Measurements from ENCODE around the gene SPOCK2.

Gene SPOCK2

DNA sequence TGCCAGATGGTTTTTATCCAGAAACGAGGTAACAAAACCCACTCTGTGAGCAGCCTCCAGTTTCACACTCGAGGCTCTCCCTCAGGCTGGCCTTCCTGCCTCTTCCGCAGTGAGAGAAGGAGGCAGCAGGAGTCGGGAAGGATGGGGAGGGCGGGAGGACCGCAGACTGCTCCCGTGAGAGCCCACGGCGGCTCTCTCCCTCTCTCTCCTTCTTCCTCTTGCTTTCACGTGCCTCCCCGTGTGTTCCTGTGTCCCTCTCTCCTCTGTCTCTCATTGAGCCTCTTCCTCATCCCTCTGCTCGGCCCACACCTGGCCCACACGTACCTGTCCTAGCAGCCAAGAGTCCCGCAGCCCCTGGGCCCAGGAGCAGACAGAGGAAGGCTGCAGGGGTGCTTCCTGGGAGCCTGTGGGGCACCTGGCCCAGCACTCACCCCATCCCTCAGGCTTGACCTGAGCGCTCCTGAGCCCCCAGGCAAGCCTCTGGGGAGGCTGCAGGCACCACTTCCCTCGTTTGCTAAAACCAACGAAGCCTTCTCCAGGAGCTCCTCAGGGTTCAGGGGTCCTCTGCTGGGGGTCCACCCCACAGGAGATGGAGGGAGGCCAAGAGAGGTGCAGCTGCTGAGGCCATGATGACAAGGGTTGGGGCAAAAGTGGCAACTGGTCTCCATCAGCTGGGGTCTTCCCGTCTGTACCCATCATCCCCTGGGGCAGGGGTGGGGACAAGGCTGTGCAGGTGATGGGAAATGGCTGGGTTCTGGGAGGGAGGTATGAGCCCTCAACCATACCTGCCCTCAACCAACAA is 13.6 kb downstream of the SPOCK2 start:
- no peak for DNase-seq (ENCODE audit: low read depth in 3 of 3, low spot score in 1 of 3)

- DNase-seq (ENCODE audit: low read depth in 3 of 3, low spot score in 1 of 3) = no peak
Observed at GRCh38 chr10:72073708-72074573, 14.4 kb downstream of the SPOCK2 start.

DNA sequence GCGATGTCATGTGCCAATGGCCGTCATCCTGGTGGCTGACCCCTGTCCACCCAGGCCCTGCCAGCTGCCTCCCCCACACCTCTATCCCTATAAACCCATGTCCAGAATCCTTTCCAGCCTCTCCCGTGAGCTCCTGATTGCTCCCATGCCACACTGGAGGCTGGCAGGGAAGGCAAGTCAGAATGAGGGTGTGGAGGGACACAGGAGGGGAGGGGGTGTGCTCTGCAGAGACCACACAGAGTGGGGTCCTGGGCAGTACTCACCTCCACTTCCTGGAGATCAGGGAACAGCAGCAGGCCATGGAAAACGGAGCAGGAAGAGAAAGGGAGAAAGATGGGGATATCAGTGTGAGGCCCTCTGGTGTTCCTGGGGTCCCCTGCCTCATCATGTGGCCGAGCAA is 15.7 kb downstream of the SPOCK2 start:
- no peak for DNase-seq (ENCODE audit: low read depth in 3 of 3, low spot score in 1 of 3)

DNA sequence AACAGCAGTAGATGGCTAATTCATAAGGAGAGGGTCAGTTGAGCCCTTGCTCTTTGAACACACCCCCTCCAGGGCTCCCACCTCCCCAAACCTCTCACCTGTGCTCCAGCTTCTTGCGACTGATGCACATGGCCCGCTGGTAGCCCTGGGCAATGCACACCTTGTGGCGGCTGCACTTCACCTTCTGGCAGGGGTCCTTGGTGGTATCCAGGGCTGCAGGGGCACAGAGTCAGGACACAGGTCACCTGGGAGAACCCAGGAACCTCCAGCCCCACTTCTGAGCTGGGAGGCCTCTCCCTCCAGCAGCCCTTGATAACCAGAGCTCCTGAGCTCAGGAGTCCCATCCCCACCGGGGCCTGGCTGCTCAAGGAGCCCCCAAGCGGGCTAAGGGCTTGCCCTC is 16.3 kb downstream of the SPOCK2 start:
- DNase-seq (ENCODE audit: low read depth in 3 of 3, low spot score in 1 of 3) = no peak

DNA sequence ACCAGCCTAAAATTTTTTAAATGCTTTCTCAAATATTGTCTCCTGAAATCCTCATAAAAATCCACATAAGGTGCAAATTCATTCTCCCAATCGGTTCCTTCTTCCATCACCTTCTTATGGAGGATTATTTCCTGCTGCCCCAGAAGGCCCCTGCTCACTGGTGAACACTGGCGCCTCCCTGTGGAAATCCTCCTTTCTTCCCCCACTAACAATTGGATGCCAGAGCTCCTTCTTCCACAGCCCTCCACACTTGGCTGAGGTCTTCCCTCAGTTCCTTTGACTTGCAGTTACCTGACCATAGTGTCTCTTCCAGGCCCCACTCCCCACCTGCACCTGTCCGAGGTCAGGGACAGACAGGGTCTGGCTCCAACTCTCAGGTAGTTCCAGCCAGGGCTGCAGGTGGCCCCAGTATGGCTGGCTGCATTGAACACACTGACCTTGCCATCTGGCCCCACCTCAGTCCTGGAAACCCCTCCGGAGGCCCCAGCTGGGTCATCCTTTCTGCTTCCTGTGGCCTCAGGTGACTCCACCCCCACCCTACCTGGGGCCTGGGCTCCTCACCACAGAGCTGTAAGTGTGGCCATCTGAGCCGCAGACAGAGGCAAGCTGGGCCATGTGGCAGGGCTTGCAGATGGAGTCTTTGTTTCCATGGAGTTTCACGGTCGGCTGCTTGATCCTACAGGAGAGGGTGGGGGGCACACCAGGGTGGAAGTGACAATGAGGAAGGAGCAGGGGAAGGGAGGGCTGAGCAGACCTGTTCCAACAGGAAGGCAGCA is 18.4 kb downstream of the SPOCK2 start:
- no peak for DNase-seq (ENCODE audit: low read depth in 3 of 3, low spot score in 1 of 3)

DNA sequence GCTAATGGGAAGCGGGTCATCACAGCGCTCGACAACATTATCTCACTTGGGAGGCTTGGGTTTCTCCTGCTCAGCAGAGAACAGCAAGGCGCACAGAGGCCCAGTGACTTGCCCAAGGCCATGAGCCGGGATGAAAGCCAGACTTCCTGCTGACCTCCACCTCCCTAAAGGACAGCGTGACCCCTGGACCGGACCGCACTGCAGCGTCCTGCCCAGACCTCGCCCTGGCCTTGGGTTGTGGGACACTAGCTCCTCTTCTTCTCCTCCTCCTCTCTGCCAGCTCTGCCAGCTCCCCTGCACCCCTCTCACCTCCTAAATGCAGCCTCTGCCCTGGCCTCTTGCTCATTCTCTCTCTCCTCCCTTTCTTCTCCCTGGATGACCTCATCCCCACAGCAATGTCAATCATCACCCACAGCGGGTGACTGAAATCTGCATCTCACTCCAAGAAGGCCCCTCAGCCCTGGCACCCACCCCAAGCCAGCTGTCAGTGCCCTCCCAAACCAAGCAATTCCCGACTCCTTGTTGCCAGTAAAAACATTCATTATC is 19.4 kb downstream of the SPOCK2 start:
- no peak for DNase-seq (ENCODE audit: low read depth in 3 of 3, low spot score in 1 of 3)

DNA sequence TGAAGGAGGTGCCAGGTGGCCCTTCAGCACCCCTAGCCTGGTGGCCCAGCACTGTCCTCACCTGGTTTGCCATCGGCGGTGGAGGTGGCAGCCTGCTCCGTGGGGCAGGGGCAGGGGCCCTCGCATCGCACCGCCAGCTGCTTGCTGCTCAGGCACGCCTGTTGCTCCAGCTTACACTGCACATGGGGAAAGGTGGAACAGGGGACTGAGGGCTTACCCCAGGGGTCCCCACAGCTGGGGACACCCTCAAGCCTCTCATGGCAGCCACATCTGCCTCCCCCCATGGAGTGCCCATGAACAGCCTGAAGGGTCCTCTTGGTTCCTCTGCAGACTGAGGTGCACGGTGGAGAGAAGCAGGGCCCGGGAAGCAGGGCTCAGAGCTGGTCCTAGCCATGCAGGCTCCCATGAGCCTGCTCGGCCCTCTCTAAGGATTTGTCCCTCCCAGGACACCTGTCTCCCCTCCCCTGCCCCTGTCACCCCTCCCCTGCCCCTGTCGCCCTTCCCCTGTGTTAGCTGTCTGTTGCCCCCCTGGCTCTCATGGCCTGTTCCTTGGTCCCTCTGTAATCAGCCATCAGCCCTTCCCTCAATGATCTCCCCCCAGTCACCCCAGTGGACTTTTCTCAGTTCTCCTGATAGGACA is 20.1 kb downstream of the SPOCK2 start:
- DNase-seq (ENCODE audit: low read depth in 3 of 3, low spot score in 1 of 3) = no peak

DNA sequence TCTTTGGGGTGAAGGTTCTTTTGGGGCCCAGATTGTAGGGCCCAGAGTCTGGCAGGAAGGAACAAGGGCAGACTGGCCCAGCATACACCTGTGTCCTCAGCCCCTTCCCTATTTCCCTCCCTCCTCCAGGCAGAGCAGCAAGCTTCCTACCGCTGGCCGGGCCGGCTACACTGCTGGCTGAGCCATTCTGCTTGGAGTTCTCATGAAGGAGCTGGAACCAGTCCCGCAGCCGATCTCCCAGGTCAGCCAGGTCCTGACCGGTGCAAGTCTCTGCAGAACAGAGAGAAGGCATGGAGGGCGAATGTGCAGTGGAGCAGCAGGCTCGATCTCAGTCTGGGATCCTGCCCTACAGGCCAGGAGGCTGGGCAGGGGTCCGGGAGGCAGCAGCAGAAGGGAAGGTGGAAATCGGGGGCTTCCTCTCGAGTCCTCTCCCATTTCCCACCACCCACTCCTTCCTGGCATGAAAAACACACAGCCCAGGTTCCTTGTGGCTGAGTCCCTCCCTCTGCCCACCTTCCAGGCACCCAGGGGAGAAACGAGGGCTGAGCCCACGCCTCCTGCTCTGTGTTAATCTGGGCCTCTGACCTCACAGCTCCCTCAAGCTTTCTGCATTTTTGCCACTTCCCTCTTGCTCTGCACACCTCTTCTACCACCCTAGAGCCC is 20.8 kb downstream of the SPOCK2 start:
- no peak for DNase-seq (ENCODE audit: low read depth in 3 of 3, low spot score in 1 of 3)

DNA sequence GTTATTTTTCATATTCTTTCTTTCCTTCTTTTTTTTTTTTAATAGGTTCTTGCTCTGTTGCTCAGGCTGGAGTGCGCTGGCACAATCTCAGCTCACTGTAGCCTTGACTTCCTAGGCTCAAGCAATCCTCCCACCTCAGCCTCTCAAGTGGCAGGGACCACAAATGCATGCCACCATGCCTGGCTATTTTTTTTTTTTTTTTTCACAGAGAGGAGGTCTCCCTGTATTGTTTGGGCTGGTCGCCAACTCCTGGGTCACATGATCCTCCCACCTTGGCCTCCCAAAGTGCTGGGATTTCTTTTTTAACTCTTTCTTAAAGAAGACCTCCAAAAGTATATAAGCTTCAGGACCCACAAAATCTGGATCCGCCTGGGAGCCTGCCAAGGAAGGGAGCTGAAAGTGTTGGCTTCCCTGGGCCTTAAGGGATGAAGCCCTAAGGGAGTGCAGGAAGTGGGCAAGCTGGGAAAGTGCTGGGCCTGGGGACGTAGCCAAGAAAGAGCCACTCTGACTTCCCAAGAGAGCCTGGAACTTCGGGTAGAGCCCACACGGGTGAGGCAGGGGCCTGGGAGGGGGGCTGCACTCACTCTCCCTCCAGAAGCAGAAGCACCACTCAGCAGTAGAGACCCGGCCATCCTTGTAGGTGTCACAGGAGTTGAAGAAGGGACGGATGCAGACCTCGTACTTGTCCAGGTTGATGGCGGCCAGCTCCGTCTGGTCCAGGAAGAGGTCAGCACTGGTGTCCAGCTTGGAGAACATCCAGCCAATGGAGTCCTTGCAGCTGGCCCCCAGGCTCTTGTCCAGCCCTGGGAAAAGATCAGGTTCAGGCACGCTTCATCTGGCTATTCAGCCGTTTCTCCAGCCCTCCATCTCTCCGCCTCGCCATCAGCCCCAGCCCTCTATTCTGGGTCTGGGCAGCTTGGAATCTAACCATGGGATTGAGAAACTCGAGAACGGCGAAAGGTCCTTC is 21.8 kb downstream of the SPOCK2 start:
- DNase-seq (ENCODE audit: low read depth in 3 of 3, low spot score in 1 of 3) = no peak

- no peak for DNase-seq (ENCODE audit: low read depth in 3 of 3, low spot score in 1 of 3)
Observed at GRCh38 chr10:72065439-72066025, 22.8 kb downstream of the SPOCK2 start.

DNA sequence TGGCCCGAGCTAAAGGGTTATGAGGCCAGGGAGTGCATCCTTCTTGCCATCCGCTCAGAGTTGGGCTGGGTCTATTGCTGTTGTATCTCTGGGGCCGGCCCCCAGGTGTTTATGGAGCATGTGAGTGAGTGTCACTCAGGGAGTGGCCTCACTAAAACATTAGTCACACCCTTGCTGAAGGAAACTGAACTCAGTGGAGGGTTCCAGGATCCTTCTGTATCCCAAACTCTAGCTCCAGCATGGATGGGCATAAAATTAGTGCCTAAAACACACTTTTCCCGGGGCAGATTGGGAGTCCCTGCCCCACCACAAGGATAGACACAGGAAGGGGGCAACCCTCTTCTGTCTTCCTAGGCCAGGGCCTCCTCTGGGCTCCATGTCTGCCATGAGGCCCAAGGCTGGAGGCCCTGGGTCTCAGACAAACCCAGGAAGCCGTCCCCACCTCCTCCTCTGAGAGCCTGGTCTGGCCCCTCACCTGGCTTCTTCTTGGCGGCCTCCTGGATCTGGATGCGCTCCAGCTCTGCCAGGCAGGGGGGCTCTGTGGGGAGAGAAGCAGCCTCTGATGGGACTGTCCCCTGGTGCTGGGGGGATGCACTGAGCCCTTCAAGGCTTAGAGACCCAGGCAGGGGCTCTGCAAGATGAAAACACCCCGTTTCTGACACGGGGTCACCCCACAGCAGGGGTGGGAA is 24.5 kb downstream of the SPOCK2 start:
- DNase-seq (ENCODE audit: low read depth in 3 of 3, low spot score in 1 of 3) = no peak

GRCh38 chr10:72062832-72063702 is 25.3 kb downstream of the SPOCK2 start:
- no peak for DNase-seq (ENCODE audit: low read depth in 3 of 3, low spot score in 1 of 3)

DNA sequence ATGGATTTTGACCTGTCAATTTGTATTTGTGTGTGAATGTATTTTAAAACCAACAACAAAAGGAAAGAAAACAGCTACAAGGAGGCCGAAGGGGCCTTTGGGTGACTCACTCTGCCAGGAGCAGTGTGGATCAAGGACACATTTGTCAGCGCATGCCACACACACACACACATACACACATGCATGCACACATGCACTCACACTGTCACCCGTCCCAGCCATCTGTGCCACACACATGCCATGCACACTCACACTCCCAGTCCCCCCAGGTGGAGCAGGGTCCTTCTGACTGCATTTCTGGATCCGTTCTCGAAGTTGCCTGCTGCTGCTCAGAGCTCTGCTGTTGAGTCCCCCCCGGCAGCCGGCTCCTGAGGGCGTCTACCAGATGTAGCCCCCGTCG is 26.0 kb downstream of the SPOCK2 start:
- DNase-seq (ENCODE audit: low read depth in 3 of 3, low spot score in 1 of 3) = no peak

GRCh38 chr10:72061930-72062329 is 26.4 kb downstream of the SPOCK2 start:
- DNase-seq (ENCODE audit: low read depth in 3 of 3, low spot score in 1 of 3) = no peak

DNA sequence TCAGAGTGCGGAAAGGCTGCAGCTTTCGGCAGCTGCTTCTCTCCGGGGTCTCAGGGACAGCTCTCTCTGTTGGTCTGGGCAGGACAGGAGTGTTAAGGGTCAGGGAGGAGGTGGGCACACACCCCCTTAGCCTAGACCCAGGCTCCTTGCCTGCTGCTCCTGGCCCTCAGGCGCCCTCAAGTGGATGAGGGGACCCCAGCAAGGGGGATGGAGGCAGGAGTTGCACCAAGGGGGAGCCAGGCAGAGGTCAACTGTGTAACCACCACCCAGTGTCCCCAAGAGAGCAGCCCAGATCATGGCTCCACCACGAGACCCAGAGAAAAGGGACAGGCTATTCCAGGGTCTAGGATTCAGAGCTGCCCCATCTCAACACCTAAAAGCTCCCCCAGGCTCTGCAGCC is 26.9 kb downstream of the SPOCK2 start:
- DNase-seq (ENCODE audit: low read depth in 3 of 3, low spot score in 1 of 3) = no peak

DNA sequence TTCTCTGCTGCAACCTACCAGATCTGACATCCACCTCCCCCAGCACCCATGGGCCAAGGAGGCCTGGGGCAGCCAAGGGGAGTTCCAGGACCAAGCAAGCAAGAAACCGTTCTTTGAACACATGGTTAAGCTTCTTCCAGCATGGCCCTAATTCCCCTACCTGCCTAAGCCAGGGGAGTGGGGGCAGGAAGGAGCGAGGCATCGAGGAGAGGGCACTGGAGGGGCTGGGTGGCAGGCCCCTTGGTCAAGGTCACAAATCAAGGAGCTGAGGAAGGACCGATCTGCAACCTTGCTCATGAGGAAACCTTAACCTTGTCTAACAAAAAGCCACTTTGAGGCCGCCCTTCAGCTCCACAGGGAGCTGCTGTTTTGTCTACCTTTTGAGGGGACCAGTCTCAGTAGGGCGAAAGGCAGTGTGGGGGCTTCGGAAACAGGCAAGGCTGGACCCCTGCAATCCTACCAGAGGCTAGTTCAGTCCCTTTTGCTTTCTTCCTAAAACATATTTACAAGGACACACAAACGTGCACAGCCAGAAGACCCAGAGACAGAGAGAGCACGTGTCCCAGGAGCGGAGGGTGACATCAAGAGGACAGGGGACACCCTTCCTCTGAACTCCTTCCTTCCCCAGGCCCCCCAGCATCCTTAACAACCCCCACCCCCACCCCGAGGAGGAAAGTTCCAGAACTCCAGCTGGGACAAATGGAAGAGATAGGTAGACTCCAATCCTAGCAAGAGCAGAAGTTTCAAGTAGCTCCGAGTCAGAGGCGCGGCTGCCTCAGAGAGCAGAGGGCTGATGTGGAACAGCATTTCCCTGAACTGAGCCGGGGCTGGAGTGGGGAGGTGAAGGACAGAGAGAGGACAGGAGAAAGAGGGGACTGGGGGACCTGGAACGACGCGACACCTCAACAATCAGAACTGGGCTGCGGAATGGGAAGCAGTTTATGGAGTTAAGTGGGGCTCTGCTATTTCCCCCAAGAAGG is 28.2 kb downstream of the SPOCK2 start:
- no peak for DNase-seq (ENCODE audit: low read depth in 3 of 3, low spot score in 1 of 3)
